NCI-H226 (cell line): ENCODE data around the gene MOSMO.
"Not testable (repeated sequence)": the region's sequence is repeated elsewhere in the genome, so short reads cannot be mapped to it uniquely, and the experiment has no call there.

ENCODE experiments used
- DNase-seq: peaks from one replicate; pipeline ENCODE4 v3.0.0-alpha.2; 2015

Gene MOSMO

DNA sequence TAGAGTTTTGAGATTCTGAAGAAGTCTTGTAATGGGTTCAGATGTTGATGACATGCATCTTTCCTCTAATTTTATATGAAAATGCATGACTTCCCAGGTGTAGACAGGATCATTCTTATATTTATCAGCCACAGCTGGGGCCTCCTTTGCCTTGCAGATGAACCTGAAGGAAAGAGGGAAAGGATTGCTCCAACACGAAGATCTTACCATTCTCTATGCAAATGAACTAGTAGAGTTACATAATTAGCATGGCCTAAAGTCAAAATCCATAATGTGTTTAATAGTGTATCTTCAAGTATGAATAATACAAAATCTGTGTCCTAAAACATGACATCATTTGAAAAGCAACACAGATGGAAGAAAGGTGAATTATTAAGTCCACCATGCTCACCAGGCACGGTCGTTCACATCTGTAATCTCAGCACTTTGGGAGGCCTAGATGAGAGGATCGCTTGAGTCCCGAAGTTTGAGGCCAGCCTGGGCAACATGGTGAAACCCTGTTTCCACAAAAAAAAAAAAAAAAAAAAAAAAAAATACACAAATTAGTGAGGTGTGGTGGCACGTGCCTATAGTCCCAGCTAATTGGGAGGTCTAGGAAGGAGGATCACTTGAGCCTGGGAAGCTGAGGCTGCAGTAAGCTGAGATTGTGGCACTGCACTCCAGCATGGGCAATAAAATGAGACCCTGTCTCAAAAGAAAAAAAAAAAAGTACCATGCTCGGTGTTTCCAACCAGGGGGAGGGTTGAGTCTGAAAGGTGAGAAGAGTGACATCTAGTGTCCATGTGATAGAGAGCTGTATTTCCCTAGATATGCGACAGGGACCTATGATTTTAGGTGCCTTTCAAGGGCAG is 90.7 kb downstream of the MOSMO start:
- no peak for DNase-seq

DNA sequence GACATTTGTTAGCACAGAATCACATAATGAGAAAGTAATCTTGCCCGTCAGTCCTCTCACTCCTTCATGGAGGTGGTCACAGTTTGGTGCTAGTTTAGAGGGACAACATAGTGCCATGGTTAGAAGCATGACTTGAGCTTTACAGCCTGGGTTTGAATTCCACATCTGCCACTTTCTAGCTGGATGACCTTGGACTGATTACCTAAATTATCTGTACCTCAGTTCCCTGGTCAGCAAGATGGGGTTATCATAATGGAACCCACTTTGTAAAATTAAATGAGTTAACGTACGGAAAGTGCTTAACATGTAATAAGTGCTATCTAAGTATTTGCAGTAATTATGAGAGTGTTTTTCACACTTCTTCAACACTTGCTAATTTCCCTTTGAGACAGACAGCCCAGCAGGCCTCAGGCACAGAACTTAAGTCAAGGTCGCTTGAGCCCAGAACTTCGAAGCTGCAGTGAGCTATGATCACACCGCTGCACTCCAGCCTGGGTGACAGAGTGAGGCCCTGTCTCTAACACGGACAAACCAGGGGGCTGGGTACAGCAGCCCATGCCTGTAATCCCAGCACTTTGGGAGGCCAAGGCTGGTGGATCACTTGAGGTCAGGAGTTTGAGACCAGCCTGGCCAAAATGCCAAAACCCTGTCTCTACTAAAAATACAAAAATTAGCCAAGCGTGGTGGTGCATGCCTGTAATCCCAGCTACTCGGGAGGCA is 91.5 kb downstream of the MOSMO start:
- DNase-seq = no peak

DNA sequence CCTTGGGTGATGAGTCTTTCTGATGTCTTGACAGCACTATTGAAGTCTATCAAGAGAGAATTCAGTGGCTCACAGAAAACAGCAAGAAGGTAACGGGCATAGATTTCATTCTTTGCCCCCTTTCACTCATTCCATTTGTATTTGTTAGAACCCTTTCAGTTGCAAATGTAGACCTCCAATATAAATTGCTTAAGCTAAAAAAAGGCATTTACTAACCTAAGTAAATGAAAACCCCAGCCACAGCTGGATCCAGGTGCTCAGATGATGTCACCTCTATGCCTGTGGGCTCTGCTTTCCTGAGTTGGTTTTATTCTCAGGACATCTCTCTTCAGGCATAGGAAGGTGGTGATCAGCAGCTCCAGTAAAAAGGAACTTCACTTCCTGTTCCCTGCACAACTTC is 95.5 kb downstream of the MOSMO start:
- no peak for DNase-seq

DNA sequence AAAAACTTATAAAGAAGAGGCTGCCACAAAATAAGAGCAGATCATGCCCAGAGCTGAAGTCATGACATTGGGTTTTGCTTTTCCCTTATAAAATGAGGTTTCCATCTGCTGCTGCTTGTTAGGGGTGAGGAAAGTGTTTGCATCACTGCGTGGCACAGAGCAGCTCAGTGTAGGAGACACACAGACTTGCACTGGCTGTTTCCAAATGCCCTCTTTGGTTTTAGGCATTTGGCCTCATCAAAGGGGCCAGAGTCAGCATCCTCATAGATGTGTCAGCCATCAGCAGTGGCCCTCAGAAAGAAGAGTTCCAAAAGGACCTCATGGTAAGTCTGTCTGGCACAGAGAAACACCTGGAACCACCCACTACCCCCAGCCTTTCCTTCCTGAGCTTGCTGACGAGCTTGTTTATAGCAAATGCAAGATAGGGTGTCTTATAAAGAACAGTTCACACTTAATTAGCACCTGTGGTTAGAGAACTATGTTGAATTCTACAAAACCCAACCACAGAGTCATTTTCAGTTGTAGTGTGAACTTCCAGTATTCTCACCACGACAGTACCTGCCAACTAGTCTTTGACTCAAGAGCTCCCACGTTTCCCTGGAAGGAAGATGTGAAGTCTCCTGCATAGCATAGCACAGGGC is 101.5 kb downstream of the MOSMO start:
- no peak for DNase-seq

DNA sequence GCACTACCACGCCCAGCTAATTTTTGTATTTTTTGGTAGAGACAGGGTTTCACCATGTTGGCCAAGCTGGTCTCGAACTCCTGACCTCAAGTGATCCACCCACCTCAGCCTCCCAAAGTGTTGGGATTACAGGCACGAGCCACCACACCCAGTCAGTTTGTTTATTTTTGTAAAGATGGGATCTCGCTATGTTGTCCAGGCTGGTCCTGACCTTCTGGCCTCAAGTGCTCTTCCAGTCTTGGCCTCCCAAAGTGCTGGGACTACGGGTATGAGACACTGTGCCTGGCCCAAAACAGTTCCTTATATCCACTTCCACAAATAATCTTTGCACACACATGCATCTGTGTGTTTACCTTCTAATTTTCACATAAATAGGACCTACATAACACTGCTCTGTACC is 103.7 kb downstream of the MOSMO start:
- DNase-seq = not testable (repeated sequence)

DNA sequence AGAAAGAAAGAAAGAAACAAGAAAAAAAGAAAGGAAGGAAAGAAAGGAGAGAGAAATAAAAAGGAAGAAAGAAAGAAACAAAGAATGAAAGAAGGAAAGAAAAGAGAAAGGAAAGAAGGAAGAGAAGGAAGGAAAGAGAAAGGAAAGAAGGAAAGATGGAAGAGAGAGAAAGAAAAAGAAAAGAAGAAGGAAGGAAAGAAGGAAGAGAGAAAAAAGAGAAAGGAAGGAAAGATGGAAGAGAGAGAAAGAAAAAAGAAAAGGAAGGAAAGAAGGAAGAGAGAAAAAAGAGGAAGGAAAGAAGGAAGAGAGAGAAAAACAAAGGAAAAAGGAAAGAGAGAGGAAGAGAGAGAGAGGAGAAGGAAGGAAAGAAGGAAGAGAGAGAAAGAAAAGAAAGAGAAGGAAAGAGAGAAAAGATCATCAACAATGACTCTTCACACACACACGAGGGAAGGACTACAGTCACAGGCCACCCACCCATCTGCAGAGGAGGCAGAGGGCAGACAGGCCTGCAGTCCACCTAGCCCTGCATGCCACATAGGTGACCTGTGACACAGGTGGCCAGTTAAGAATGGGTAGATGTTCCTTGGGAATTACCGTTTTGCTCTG is 108.3 kb downstream of the MOSMO start:
- DNase-seq = no peak

DNA sequence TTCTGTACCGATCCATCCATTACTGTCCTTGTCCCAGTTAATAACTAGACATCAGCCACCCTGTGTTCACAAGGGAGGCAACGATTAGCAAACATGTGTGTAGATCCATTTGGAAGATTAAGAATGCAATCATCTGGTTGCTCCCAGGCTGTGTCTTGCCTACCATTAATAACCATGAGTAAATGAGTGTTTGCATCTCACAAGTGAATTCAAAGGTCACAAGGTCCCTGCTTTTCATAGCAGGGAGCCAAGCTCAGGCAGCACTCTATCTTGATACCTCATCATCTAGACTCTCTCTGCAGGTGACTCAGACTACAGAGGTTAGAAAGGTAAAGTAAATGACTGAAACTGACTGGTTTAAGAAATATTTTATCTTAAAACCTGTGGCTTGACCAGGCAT is 109.7 kb downstream of the MOSMO start:
- peak; percentile 26 for DNase-seq

DNA sequence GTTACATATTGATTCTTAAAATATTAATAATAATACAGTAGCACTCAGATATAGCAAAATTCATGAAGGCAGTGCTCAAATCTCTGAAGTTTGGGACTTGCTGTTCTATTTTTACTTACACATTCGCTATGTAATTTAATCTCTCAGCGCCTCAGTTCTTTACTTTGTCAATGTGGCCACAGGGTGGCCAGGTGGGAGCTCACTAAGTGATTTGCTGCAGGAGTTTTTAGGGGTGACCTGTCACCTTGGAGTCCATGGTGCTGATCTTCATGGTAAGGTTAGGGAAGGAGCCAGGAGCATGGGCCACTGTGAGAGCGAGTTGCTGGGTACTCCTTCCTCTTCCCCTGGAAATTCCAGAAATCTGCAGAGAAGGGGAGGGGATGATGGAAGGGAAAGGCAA is 112.5 kb downstream of the MOSMO start:
- no peak for DNase-seq

DNA sequence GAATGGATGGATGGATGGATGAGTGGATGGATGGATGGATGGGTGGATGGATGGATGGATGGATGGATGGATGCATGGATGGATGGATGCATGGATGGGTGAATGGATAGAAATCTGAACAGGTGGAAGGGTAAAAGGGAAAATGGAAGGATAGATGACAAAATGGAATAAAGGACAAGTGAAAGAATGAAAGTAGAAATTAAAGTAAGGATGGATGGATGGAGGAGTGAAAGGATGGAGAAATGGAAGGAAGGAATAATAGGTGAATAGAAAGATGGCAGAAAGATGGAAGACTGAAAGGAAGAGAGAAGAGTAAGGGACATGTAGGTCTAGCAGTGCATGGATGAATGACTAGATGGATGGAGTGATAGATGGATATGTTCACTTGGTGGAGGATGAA is 114.3 kb downstream of the MOSMO start:
- no peak for DNase-seq

DNA sequence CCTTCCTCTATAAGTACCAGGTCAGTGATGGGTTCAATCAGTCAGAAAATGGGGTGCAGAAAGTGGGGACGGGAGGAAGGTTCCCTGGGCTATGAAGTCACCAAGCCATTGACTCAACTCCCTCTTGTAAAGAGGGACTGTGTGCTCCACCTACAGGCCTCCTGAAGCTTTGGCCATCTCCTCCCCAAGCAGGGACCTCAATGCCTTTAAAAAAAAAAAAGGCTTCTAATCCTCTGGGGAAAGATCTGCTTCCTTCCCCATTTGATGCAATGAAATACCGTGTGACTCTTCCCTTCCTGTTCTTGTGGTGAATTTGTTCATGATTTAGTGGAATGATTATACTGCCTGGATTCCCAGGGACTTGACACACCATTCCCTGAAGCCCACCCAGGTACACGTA is 115.2 kb downstream of the MOSMO start:
- DNase-seq = no peak

DNA sequence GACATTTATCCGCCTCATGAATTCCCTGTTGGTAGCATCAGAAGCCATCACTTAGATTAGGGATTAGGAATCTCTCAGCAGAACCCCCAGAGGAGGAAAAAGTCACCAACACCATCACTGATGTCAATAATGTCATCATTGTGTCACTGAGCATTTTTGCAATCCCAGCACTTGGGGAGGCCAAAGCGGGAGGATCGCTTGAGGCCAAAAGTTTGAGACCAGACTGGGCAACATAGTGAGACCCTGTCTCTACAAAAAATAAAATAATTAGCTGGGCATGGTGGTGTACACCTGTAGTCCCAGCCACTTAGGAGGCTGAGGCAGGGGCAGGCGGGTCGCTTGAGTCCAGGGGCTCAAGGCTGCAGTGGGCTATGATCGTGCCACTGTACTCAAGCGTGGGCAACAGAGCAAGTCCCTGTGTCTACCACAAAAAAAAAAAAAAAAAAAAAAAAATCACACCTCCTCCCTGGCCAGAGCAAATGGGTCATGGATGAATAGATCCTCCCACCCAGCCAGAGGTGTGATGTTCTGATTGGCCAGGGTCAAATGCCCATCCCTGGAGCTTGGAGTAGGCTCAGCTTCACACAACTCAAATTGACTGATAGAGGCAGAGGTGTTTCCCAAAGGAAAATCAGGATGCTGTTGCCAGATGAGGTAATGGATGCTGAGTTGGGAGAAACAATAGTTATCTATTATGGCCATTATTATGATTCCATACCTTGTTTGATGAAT is 116.0 kb downstream of the MOSMO start:
- DNase-seq = no peak

DNA sequence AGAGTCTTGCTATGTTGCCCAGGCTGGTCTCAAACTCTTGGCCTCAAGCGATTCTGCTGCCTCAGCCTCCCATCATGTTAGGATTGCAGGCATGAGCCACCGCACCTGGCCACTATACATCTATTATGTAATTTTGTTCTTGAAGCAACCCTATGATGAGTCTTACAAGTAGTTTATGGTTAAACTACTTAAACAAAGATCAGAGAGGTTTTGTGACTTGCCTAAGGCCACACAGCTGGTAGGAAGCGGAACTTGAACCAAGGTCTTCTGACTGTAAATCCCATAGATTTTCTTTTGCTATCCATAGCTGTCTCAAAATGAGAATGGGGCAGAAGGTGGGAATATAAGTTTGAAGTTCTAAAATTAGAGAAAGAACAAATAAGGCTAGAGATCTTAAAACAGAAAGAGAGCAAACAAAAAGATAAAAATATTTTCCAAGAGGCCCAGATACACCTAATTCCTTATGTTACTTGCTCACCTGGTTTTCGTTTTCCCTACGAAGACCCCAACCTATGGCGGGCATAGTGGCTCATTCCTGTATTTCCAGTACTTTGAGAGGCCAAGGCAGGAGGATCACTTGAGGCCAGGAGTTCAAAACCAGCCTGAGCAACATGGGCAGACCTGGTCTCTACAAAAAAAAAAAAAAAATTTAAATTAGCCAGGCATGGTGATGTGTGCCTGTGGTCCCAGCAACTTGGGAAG is 116.8 kb downstream of the MOSMO start:
- DNase-seq = no peak

DNA sequence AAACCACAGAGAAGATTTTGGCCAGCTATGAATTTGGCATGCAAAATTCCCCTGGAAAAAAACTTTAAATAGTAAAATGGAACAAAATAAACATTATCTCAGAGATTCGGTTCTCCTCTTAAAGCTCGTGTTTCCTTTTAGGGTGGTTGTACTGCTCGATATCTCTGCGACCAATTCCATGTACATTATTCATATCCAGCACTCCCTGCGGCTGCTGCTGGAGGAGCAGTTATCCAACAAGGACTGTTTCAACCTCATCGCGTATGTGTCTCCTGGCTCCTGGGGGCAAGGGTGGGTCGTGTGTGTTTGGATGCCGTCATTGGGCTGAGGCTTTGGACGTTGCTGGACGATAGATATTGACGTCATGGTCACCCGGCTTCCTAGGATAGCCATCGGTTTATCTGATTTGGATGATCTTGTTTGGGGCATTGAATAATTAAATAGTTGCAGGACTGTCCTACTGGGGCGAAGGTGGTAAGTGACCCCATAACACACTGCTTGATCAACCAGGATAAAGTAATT is 118.2 kb downstream of the MOSMO start:
- DNase-seq = no peak

DNA sequence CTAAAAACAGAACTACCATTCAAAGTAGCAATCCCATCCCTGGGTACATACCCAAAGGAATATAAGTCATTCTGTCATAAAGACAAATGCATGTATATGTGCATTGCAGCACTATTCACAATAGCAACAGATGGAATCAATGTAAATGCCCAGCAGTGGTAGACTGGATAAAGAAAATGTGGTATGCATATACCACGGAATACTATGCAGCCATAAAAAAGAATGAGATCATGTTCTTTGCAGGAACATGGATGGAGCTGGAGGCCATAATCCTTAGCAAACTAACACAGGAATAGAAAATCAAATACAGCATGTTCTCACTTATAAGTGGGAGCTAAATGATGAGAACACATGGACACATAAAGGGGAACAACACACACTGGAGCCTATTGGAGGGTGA is 120.6 kb downstream of the MOSMO start:
- DNase-seq = not testable (repeated sequence)

DNA sequence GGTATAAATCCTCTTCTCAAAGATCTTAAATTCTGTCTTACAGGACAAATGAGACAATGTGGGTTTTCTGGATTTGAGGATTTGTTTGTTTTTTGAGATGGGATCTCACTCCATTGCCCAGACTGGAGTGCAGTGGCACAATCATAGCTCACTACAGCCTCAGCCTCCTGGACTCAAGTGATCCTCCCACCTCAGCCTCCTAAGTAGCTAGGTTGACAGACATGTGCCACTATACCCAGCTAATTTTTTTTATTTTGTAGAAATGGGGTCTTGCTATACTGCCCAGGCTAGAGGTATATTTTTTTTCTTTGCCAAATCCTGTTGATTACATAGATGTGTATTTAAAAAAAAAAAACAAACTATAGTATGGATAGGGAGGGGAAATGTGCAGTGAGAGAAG is 122.6 kb downstream of the MOSMO start:
- DNase-seq = no peak

DNA sequence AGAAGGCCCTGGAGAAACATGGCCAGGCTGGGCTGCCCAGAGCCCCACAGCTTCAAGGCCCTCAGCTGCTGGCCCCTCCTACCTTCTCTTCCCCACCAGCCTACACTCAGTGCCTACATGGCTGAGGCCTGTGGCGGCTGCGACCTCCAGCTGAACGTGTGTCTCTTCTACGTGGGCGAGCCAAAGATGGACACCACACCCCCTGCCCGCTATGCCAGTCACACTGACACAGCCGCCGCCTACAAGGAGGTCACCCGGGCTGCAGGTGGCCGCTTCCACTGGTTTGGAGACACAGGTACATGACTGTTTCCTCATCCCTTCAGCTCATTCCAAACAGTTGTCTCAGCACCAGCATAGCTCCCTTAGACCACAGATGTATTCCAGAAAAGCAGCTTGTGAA is 124.9 kb downstream of the MOSMO start:
- DNase-seq = no peak
